GM12891 (cell line): ENCODE data around the gene SCD.

ENCODE experiments used
- DNase-seq: peaks from one replicate; pipeline ENCODE4 v3.0.0; 2011; ENCODE audit warnings: low spot score; ENCODE audit not compliant: insufficient read length
- FAIRE-seq: peaks from 2 replicates; lab custom pipeline; 2011; peaks lifted over from hg19 to GRCh38; lab: Jason Lieb, UNC
- PAX5 ChIP-seq: IDR thresholded peaks from 2 replicates; pipeline ENCODE4 v1.6.1; 2011; ENCODE audit warnings: low read length, moderate library complexity, mild to moderate bottlenecking; ENCODE audit not compliant: insufficient read depth, severe bottlenecking
- POLR2A ChIP-seq: IDR thresholded peaks from 2 replicates; pipeline ENCODE4 v1.6.1; 2011; ENCODE audit warnings: low read depth, low read length, control low read depth
- POLR2AphosphoS5 ChIP-seq: IDR thresholded peaks from 2 replicates; pipeline ENCODE4 v1.6.1; 2011; ENCODE audit warnings: low read depth, low read length, control low read depth
- POU2F2 ChIP-seq: IDR thresholded peaks from 2 replicates; pipeline ENCODE4 v1.6.1; 2011; ENCODE audit warnings: low read depth, mild to moderate bottlenecking, control low read depth, low read length, moderate library complexity
- SPI1 ChIP-seq: IDR thresholded peaks from 2 replicates; pipeline ENCODE4 v1.6.1; 2011; ENCODE audit warnings: low read depth, low read length, control low read depth
- TAF1 ChIP-seq: IDR thresholded peaks from 2 replicates; pipeline ENCODE4 v1.6.1; 2011; ENCODE audit warnings: low read depth, low read length, control low read depth

SCD gene

GRCh38 chr10:100396605-100397004 lies 49.6 kb downstream of the SCD start:
- no peak for DNase-seq
- no peak for FAIRE-seq
- TF ChIP-seq POLR2A (no peak), SPI1 (no peak), POU2F2 (no peak)

DNA sequence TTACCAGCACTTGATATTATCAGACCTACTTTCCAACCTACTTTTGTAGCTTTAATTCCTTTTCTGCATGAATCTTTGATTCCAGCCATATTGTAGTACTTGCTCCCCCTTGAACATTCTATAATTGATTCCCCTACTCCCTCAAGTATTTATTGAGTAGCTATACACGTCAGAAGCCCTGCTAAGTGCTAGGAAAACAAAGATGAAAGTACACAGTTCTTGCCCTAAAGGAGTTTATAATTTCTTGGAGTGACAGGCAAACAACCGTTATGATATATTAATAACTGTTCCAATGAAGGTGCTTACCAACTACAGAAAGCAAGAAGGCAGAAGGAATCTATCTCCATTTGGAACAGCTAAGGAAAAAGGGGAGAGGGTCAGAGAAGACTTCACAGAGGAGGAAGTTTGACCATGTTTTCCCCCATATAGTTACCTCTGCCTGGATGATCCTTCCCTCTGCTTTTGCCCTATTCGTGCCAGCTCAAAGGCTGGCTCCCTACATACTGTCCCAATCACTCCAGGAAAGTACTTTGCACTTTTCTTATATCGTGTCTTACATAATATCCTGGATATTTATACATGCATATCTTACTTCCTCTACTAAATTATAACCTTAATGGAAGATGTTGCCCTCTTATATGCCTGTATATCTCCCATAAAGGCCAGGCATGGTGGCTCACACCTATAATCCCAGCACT lies 54.7 kb downstream of the SCD start:
- peak; percentile 23 for FAIRE-seq
- no peak for TF ChIP-seq POLR2A

DNA sequence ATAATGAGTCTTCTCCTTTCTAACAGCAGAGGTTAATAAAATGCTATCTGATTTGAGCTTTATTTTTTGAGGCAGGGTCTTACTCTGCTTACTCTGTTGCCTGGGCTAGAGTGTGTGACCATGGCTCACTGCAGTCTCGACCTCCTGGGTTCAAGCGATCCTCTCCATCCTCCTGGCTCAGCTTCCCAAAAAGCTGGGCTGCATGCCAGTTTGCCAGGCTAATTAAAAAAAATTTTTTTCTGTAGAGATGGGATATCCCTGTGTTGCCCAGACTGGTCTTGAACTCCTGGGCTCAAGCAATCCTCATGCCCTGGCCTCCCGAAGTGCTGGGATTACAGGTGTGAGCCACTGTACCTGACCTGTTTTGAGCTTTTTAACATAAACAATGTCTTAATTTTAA lies 56.7 kb downstream of the SCD start:
- DNase-seq = no peak
- FAIRE-seq = no peak
- TF ChIP-seq POLR2A (no peak), POLR2AphosphoS5 (no peak), PAX5 (no peak), POU2F2 (no peak), TAF1 (no peak), SPI1 (no peak)

More for the DNA sequence above, 54.7 kb downstream of the SCD start:
- DNase-seq = no peak

DNA sequence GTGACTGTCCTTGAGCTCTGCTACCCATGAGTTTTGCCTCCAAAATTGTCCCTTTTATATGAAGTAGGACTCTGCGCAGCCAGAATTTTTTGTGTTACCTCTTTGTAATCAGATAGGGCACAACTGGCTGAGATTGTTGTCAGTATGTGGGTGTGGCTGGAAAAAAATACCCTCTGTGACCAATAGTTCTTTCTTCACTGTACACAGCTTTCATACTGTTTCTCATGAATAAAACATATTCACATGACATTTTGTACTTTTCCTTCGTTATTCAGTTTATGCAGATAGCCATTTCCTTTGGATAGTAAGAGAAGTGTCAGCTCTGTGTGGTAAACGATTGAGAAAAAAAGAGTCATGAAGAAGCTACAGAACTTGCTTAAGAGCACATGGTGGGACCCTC lies 66.1 kb downstream of the SCD start:
- FAIRE-seq = no peak
- no peak for DNase-seq
- TF ChIP-seq SPI1 (no peak), POLR2A (no peak), POU2F2 (no peak), TAF1 (no peak), PAX5 (no peak), POLR2AphosphoS5 (no peak)
